Measurements from ENCODE around the gene ARHGAP1.

ARHGAP1 gene

DNA sequence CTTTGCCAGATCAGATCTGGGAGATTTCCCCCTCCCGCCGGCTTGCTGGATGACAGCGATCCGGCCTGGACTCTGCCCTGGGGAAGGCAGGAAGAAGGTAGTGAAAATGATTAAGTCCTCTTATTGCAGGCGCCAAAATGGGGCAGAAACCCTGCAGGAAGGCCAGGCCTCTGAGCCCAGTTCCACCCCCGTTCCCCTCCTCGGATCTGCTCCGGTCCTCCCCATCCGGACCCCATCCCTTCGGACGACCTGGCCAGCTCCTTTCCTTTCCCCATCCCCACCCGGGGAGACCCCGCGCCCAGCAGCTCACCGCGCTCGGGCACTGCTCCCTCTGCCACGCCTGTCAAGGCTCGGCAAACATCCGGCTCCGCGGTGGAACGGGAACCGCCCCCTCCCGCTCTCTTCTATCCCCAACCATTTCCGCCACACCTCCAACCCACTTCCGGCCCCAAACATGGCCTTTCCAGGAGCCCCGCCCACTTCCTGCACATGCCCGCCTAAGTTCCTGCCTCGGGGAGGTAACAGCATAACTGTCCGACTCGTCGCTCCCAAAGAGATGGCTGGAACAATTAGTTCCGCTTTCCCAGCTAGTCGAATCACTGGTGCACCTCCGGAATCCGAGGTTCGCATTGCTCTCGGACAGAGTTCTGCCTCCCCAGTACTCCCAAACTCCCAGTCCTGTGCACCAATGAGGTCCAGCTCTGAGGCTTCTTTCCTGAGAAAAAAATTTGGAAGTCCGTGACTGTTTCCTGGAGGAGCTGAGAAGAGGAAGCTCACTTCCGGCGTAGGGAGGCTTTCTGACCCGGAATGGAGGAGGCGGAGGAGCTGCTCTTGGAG, at the start of gene ARHGAP1, which contains the start of gene ZNF408:
TSS of gene ARHGAP1 (minus strand) at position 379 of the 837 bp plus-strand sequence. CDS start 4,512 bp downstream, outside the sequence.
TSS of gene ZNF408 (plus strand) at position 791 of the 837 bp plus-strand sequence. CDS start at position 808, 17 bp downstream.
- peak; percentile 98 to 99 for DNase-seq

DNA sequence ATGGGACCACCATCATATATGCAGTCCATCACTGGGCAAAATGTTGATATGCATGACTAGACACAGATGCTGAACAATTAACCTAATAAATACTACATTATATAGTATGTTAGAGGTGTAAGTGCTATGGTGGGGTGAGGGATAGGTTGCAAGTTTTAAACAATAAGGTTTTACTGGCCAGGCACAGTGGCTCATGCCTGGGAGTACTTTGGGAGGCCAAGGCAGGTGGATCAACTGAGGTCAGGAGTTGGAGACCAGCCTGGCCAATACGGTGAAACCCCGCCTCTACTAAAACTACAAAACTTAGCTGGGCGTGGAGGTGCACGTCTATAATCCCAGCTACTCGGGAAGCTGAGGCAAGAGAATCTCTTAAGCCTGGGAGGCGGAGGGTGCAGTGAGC, 46.7 kb upstream of the ARHGAP1 start:
- no peak for DNase-seq

DNA sequence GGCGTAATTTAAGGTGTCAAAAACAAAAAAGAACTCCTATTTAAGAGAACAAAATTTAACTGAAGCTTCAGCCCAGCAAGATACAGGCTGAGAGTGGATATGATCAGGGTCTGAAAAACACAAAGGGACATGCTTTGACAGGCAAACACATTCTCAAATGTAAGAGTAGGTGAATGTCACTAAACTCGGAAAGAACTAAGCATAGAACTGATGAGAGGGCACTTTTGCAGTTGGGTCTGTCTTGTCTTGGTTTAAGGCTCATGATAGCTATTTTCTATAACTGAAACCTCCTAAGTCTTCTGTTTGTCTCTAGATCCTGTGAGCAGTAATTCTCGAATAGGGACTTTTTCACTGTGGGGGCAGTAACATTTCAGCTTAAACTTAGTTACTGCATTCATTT, 45.6 kb upstream of the ARHGAP1 start:
- no peak for DNase-seq

DNA sequence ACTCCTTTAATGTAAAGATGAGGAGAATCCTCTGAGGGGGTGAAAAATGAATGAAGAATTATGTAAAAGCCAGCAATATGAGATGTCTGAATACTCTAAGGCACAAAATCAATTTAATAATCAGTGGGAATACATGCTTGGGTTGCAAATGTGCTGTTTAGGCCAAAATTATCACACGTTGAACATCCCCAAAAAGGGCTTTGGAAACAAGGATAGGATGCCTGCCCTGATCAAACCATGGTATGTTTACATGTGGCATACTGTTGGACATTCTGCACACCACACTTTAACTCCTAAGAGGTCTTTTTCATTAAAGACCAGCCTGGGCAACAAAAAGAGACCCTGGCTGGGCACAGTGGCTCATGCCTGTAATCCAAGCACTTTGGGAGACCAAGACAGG, 44.9 kb upstream of the ARHGAP1 start:
- no peak for DNase-seq

DNA sequence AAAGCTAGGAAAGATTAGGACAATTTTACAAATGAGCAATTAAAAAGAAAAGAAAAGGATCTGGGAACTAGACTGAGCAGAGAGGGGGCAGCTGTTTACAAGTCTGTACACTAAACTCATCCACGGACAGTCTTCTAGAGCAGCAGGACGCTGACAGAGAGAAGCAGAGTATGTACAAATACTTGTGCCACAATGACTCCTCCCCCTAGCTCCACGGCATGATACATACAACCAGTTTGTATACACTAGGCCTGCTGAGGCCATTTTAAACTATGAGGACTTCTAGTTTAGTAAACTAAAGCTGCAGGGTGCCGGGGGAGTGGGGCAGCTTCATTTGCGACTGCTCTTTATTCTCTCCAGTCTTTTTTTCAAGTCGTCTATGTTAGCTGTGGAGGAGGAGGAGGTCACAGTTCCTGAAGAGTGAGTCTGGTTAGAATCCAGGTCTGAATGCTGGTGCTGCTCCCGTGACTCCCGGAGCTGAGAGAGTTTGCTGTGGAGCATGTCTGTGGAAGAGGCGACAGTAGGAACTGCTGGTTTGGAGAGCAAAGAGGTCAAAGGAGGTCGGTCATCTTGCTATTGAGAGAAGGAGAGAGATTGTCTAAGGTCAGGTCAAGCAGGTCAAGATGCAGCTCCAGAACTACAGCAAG, 43.4 kb upstream of the ARHGAP1 start:
- DNase-seq, result no peak

DNA sequence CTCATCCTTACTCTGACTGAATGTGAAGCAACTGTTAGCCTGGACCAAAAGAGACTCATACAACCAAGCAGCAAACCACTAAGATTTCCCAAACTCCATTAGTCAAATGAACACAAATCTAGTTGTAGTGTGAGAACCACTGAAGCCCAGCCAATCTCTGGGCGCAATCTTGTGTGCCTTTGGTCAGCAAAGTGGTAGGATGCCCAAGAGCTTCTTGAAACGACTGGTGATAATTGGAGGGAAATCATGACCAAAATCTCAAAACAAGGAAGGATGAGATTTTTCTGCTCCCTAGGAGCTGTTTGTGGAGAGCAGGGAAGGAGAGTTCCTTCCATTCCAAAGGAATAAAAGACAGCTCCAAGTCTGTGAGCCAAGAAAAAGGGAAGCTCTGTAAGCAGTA, 42.6 kb upstream of the ARHGAP1 start:
- no peak for DNase-seq

DNA sequence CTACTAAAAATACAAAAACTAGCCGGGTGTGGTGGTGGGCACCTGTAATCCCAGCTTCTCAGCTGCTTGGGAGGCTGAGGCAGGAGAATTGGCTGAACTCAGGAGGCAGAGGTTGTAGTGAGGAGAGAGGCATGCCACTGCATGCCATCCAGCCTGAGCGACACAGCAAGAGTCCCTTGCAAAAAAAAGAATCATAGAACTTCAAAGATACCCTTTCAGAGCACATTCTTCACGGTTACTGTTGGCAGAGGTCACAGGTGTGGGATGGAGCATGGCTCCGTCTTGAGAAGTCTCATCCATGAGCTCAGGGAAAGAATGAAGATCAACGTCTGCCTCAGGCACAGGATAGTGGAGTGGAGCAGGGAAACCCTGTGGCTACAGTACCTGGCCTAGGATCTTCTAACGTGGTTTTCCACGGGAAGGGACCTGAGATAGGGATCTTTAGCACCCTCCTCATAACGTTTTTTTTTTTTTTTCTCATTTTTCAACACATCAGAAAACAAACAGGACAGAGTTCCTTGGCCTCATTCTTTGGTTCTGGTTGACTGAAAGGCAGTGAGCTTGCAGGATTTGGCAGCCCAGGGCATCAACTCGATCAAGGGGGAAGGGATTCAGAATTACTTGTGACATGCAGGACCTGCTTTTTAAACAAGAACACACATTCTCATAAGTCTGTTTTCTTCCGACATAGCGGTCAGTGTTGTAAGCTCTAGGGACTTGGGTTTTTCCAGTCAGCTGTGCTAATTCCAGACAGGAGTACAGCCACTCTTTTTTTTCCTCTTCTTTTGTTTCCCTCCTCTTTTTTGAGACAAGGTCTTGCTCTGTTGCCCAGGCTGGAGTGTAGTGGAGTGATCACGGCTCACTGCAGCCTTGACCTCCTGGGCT, 41.4 kb upstream of the ARHGAP1 start:
- no peak for DNase-seq

DNA sequence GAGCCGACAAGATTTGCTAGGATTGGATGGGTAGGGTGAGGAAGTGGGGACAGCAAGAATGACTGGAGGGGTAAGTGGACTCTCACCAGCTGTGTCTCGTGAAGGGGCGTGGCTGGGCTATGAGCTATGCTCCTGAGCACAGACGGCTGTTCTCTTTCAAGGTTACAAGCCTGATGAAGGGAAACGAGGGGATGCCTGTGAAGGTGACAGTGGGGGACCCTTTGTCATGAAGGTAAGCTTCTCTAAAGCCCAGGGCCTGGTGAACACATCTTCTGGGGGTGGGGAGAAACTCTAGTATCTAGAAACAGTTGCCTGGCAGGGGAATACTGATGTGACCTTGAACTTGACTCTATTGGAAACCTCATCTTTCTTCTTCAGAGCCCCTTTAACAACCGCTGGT, 38.5 kb upstream of the ARHGAP1 start:
- no peak for DNase-seq

DNA sequence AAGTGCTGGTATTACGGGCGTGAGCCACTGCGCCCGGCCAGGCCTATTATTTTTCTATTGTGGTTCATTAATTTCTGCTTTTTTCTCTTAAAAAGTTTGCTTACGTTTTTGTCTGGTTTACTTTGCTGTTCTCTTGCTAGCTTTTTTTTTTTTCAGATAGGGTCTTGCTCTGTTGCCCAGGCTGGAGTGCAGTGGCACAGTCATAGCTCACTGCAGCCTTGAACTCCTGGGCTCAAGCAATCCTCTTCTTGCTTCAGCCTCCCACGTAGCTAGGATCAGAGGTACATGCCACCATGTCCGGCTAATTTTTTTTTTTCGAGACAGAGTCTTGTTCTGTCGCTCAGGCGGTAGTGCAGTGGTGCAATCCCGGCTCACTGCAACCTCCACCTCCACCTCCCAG, 37.3 kb upstream of the ARHGAP1 start:
- DNase-seq, result no peak

DNA sequence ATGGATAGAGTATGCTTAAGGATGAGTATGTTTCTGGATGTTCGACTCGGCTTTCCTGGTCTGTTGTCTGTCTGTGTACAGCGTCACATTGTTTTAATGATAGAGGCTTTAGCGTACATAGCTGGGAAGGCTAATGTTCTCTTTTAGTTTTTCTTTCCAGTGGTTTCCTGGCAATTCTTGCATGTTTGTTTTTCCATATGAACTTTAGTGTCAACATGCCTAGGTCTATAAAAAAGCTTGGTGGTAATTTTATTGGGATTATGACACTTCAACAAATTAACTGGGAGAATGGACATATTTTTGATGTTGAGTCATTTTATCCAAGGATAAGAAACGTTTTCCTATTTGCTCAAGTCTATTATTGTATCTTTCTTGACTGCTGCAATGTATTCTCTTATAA, 36.2 kb upstream of the ARHGAP1 start:
- no peak for DNase-seq

DNA sequence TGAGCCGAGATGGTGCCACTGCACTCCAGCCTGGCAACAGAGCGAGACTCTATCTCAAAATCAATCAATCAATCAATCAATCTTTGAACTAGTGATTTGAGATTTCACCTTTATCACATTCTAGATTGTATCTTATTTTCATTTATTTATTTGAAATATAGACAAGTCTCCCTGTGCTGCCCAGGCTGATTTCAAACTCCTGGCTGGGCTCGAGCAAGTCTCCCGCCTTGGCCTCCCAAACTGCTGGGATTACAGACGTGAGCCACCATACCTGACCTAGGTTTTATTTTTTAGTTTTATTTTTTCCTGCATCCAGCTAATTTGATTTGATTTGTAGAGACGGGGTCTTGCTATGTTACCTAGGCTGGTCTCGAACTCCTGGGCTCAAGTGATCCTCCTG, 35.7 kb upstream of the ARHGAP1 start:
- no peak for DNase-seq

DNA sequence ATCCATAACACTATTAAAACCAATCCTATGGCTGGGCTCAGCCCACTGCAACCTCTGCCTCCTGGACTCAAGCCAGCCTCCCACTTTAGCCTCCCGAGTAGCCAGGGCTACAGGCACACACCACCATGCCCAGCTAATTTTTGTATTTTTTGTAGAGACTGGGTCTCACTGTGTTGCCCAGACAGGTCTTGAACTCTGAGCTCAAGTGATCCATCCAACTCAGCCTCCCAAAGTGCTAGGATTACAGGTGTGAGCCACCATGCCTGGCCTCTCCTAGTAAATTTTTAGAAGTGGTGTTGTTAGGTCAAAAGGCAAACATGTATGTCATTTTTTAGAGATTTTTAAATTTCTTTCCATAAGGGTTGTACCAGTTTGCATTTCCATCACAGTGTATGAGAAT, 32.8 kb upstream of the ARHGAP1 start:
- DNase-seq, result no peak

DNA sequence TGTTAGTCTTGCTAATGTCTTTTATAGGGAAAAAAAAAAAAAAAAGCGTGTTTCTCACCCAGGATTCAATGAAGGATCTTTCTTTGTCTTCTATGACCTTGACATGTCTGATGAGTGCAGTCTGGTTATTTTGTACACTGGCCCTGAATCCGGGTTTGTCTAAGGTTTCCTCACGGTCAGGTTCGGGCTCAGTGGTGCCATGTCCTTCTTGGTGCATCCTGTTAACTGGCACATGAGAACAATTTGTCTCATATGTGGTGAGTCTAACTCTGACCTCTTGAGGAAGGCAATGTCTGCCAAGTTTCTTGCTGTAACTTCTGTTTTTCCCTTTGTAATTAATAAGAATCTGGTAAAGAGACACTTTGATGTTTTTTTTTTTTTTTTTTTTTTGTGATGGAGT, 31.1 kb upstream of the ARHGAP1 start:
- no peak for DNase-seq

DNA sequence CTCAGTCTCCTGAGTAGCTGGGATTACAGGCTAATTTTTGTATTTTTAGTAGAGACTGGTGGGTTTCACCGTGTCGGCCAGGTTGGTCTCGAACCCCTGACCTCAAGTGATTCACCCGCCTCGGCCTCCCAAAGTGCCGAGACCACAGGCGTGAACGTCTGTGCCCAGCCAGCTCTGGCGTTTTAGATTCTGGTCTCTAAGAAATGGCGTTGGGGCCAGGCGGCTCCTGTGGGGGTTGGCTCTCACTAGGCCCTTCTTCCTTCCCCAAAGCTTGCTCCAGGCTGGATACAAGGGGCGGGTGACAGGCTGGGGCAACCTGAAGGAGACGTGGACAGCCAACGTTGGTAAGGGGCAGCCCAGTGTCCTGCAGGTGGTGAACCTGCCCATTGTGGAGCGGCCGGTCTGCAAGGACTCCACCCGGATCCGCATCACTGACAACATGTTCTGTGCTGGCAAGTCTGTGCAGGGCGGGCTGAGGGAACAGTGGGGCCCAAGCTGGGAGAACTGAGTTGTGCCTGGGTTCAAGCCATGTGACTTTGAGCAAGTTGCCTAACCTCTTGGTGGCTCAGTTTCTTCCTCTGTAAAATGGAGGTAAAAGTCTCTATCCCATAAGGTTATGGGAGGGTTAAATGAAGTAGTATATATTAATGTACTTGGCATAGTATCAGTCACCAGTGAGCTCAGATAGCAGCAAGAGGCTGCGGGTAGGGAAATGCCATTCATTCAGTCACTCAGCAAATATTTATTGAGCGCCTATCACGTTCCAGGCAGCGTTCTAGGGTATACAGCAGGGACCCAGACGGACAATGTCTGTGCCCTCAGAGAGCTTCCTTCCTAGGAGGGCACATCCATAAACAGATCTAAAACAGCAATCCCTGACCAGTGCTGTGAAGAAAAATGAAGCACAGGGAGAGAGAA, 28.9 kb upstream of the ARHGAP1 start:
- DNase-seq, result no peak

DNA sequence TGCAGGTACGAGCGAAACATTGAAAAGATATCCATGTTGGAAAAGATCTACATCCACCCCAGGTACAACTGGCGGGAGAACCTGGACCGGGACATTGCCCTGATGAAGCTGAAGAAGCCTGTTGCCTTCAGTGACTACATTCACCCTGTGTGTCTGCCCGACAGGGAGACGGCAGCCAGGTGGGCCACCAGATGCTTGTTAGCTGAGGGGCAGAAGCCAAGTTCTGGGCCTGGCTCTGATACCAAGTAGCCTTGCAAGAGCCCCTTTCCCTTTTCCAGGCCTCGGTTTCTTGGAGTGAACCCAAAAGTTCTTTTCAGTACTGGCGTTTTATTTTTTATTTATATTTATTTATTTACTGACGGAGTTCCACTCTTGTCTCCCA, 28.2 kb upstream of the ARHGAP1 start:
- no peak for DNase-seq

DNA sequence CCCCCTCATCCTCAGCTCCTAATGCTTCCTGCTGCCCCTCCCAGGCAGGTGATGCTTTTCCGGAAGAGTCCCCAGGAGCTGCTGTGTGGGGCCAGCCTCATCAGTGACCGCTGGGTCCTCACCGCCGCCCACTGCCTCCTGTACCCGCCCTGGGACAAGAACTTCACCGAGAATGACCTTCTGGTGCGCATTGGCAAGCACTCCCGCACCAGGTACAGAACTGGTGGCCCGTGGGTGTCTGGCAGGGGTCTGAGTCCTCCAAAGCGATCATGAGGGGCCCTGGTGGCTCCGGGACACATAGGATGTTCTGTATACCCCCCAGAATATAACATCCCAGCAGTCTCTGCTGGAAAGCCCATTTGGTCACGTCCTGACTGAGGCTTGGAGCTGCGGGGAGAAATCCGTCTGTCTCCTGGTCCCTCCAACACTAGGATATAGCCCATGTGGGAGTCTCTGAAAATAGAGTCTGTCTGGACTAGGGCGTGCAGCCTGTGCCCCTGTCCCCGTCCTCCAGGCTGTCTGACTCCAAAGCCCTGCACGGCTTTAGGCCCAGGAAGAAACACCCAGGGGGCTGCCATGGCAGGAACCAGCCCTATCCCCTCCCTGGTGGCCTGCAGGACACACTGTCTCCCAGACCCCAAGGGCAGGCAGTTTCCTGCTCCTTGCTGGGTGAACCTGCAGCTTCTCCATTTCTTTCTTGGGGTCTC, 27.7 kb upstream of the ARHGAP1 start:
- no peak for DNase-seq

DNA sequence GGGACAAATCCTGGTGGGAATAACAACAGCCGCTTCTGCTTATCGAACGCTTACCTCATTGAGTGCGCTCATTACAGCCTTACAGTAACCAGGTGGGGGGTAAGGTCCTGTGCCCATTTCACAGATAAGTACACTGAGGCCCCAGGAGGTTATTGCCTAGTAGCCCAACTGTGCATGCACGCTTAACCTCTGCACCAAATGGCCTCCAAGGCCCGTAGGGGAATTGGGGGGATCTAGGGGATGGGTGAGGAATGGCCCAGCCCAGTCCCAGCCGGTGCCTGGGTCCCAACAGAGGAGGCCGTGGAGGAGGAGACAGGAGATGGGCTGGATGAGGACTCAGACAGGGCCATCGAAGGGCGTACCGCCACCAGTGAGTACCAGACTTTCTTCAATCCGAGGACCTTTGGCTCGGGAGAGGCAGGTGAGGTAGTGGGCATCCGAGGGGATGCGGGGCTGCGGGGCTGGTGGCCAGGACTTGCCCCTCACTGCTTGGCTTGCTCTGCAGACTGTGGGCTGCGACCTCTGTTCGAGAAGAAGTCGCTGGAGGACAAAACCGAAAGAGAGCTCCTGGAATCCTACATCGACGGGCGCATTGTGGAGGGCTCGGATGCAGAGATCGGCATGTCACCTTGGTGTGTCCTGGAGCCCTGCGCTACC, 25.9 kb upstream of the ARHGAP1 start:
- no peak for DNase-seq

DNA sequence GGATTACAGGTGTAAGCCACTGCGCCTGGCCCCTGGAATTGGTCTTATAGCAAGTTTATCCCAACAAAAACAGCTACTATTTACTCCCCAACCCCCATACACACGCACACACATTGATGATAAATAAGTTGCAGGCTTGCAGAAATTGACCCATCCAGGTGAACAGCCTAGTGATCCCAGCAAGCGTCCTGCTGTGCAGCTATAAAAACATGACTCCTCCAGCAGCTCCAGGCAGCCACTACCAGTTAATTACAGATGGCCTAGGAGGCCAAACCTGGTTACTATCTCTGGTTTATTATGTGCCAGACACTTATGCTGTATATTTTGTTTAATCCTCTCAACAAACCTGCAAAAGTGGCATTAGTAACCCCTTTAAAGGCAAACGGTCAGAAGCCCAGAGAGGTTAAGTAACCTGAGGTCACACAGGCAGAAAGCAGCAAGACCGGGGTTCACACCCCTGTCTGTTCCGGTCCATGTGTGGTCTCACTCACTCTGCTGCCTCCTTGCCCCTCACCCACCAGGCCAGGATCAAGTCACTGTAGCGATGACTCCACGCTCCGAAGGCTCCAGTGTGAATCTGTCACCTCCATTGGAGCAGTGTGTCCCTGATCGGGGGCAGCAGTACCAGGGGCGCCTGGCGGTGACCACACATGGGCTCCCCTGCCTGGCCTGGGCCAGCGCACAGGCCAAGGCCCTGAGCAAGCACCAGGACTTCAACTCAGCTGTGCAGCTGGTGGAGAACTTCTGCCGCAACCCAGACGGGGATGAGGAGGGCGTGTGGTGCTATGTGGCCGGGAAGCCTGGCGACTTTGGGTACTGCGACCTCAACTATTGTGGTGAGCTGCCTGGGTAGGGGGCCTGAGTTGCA, 25.2 kb upstream of the ARHGAP1 start:
- DNase-seq, result no peak

DNA sequence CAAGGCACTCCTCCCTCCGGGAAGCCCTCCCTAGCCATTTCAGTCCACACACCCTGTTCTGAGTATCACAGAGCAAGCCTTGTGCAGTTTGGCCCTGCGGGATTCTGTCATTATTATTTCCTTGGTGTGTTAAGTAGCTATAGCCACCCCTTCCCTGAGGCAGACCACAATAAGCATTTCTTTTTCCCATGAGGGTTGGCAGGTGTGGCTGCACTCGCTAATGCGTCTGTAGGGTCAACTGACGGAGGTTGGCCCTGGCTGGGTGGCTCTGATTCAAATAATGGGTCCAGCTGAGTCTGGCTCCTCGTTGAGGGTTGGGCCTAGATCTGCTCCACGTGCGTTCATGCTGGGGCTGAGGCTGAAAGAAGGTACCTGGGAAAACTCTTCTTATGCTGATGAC, 23.7 kb upstream of the ARHGAP1 start:
- no peak for DNase-seq

DNA sequence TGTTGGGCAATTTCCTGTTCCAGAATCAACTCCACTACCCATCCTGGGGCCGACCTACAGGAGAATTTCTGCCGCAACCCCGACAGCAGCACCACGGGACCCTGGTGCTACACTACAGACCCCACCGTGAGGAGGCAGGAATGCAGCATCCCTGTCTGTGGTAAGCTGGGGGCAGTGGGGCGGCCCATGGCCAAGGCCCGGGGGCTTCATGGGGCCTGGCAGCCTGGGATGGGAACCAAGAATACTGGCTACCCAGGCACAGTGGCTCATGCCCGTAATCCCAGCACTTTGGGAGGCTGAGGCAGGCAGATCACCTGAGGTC, 22.9 kb upstream of the ARHGAP1 start:
- DNase-seq, result no peak
